ENCODE data around the gene DMRTC2. TPM values are rescaled to one million over a fixed set of nuclear protein-coding genes. Genes with fewer than 3 reads are reported as not detected.

The DMRTC2 gene
- total RNA-seq, 1 donor from 2014 or later, result not detected

DNA sequence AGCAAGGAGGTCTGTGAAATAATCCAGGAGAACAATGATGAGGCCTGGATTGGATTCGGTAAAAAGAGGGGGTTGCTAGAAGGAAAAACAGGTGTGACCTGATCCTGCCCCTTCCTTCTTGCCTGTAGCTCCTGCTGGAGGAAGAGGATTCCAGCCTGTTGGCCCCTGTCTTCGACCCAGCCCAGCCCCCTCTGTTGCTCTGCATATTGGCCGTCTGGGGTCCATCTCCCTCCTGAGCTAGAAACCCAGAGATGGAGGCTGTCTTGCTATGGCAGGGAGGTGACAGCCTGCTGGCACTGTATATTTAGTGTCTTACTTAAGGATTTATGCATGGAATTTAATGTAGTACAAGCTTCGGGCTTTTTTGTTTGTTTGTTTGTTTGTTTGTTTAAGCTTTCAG is 6.6 kb downstream of the DMRTC2 start:
- TF ChIP-seq, protein P1, sequence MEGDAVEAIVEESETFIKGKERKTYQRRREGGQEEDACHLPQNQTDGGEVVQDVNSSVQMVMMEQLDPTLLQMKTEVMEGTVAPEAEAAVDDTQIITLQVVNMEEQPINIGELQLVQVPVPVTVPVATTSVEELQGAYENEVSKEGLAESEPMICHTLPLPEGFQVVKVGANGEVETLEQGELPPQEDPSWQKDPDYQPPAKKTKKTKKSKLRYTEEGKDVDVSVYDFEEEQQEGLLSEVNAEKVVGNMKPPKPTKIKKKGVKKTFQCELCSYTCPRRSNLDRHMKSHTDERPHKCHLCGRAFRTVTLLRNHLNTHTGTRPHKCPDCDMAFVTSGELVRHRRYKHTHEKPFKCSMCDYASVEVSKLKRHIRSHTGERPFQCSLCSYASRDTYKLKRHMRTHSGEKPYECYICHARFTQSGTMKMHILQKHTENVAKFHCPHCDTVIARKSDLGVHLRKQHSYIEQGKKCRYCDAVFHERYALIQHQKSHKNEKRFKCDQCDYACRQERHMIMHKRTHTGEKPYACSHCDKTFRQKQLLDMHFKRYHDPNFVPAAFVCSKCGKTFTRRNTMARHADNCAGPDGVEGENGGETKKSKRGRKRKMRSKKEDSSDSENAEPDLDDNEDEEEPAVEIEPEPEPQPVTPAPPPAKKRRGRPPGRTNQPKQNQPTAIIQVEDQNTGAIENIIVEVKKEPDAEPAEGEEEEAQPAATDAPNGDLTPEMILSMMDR (IDR thresholded peaks at IDR 0.05; ENCODE audit: insufficient read depth, low read depth, low read length), result no peak
- TF ChIP-seq EZH2 (IDR thresholded peaks at IDR 0.05; ENCODE audit: insufficient read depth, low read length), result no peak
- Histone ChIP-seq H3K9me3 (ENCODE audit: insufficient read depth, low read depth, low read length) (no peaks in the 10 kb centered on the region), H3K79me2 (ENCODE audit: insufficient read depth, low read length) (no peaks in the 10 kb centered on the region), H3K27me3 (ENCODE audit: insufficient read depth, low read length) (peaks cover 34% of the 10 kb centered on the region), H3K9ac (ENCODE audit: low read length) (no peak overlapping the region), H3K27ac (ENCODE audit: low read depth, low read length) (no peak overlapping the region), H4K20me1 (ENCODE audit: insufficient read depth, low read length) (no peaks in the 10 kb centered on the region), H3K4me3 (ENCODE audit: insufficient read depth, low read depth, low read length) (no peak overlapping the region), H3K4me2 (ENCODE audit: low read length) (no peak overlapping the region), H2AFZ (ENCODE audit: low read depth, low read length) (no peak overlapping the region), H3K4me1 (ENCODE audit: insufficient read depth, low read length) (no peaks in the 10 kb centered on the region), H3K36me3 (ENCODE audit: insufficient read depth, low read length) (no peaks in the 10 kb centered on the region)
- no peak overlapping the region for H3K4me3 Mint-ChIP-seq (ENCODE audit: unreplicated experiment)
- peaks cover 45% of the 10 kb centered on the region for H3K27me3 Mint-ChIP-seq (ENCODE audit: low read depth, unreplicated experiment)
- H3K27ac Mint-ChIP-seq (ENCODE audit: unreplicated experiment), result no peak overlapping the region
- DNase-seq (ENCODE audit: low read depth), result no peak
- no peaks in the 10 kb centered on the region for H3K4me1 Mint-ChIP-seq (ENCODE audit: low read depth, unreplicated experiment)
- FAIRE-seq, result no peak
- H3K36me3 Mint-ChIP-seq (ENCODE audit: low read depth, unreplicated experiment), result no peaks in the 10 kb centered on the region
- H3K9me3 Mint-ChIP-seq (ENCODE audit: unreplicated experiment), result no peaks in the 10 kb centered on the region

DNA sequence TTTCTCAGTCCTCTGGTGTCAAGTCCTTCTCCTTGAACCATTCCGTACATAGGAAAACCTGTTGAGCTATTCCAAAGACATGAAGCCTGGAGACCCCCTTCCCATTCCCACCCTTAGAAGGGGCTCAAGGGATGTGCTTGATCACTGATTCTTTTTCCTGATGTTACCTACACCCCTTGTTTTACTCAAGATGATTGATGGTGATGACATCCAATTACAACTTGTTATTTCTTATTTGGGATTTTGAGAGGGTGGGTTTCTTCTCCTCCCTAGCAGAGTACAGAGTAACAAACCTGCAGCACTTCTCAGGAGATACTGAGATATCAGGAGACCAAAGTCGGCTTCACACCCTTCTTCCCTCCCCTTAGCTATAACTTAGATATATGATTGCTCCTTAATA is 8.5 kb downstream of the DMRTC2 start:
- H3K27ac ChIP-seq (ENCODE audit: low read depth, low read length), result no peak overlapping the region
- H3K79me2 ChIP-seq (ENCODE audit: insufficient read depth, low read length), result no peaks in the 10 kb centered on the region
- Mint-ChIP-seq H3K9me3 (ENCODE audit: unreplicated experiment) (no peaks in the 10 kb centered on the region), H3K4me3 (ENCODE audit: unreplicated experiment) (no peak overlapping the region), H3K36me3 (ENCODE audit: low read depth, unreplicated experiment) (no peaks in the 10 kb centered on the region), H3K4me1 (ENCODE audit: low read depth, unreplicated experiment) (no peaks in the 10 kb centered on the region), H3K27ac (ENCODE audit: unreplicated experiment) (no peak overlapping the region), H3K27me3 (ENCODE audit: low read depth, unreplicated experiment) (peaks cover 47% of the 10 kb centered on the region)
- no peaks in the 10 kb centered on the region for H4K20me1 ChIP-seq (ENCODE audit: insufficient read depth, low read length)
- H3K4me2 ChIP-seq (ENCODE audit: low read length), result no peak overlapping the region
- no peak overlapping the region for H2AFZ ChIP-seq (ENCODE audit: low read depth, low read length)
- H3K9me3 ChIP-seq (ENCODE audit: insufficient read depth, low read depth, low read length), result no peaks in the 10 kb centered on the region
- no peak for DNase-seq (ENCODE audit: low read depth)
- no peak for TF ChIP-seq EZH2 (IDR thresholded peaks at IDR 0.05; ENCODE audit: insufficient read depth, low read length)
- TF ChIP-seq, protein P1 (IDR thresholded peaks at IDR 0.05; ENCODE audit: insufficient read depth, low read depth, low read length), result no peak
- no peaks in the 10 kb centered on the region for H3K4me1 ChIP-seq (ENCODE audit: insufficient read depth, low read length)
- FAIRE-seq, result no peak
- H3K9ac ChIP-seq (ENCODE audit: low read length), result no peak overlapping the region
- no peaks in the 10 kb centered on the region for H3K36me3 ChIP-seq (ENCODE audit: insufficient read depth, low read length)
- peaks cover 34% of the 10 kb centered on the region for H3K27me3 ChIP-seq (ENCODE audit: insufficient read depth, low read length)
- no peak overlapping the region for H3K4me3 ChIP-seq (ENCODE audit: insufficient read depth, low read depth, low read length)

DNA sequence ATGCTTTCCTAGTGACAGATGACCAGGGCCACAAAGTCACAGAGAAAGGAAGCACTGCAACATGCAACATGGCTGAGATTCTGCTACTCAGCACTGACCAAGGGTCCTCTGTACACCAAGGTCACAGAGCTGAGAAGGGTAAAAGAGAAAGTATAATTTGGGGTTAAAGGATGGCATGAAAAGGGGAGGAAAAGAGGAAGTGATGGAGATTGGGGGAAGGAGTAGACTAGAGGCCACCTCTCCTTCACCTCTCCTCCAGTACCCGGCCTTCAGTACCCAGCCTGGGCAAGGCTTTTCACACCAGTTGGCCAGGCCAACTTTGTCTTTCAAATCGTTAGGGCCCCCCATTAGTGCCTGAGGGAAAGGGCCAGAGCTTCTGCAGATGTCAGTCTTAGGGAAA is 8.9 kb downstream of the DMRTC2 start:
- no peak for FAIRE-seq
- Mint-ChIP-seq H3K36me3 (ENCODE audit: low read depth, unreplicated experiment) (no peaks in the 10 kb centered on the region), H3K27ac (ENCODE audit: unreplicated experiment) (no peak overlapping the region), H3K4me3 (ENCODE audit: unreplicated experiment) (no peak overlapping the region), H3K27me3 (ENCODE audit: low read depth, unreplicated experiment) (peaks cover 44% of the 10 kb centered on the region), H3K9me3 (ENCODE audit: unreplicated experiment) (no peaks in the 10 kb centered on the region), H3K4me1 (ENCODE audit: low read depth, unreplicated experiment) (no peaks in the 10 kb centered on the region)
- Histone ChIP-seq H3K27me3 (ENCODE audit: insufficient read depth, low read length) (peaks cover 34% of the 10 kb centered on the region), H3K79me2 (ENCODE audit: insufficient read depth, low read length) (no peaks in the 10 kb centered on the region), H3K4me1 (ENCODE audit: insufficient read depth, low read length) (no peaks in the 10 kb centered on the region), H3K9me3 (ENCODE audit: insufficient read depth, low read depth, low read length) (no peaks in the 10 kb centered on the region), H2AFZ (ENCODE audit: low read depth, low read length) (no peak overlapping the region), H3K36me3 (ENCODE audit: insufficient read depth, low read length) (no peaks in the 10 kb centered on the region), H3K4me2 (ENCODE audit: low read length) (no peak overlapping the region), H4K20me1 (ENCODE audit: insufficient read depth, low read length) (no peaks in the 10 kb centered on the region), H3K4me3 (ENCODE audit: insufficient read depth, low read depth, low read length) (no peak overlapping the region), H3K27ac (ENCODE audit: low read depth, low read length) (no peak overlapping the region), H3K9ac (ENCODE audit: low read length) (no peak overlapping the region)
- DNase-seq (ENCODE audit: low read depth), result no peak
- no peak for TF ChIP-seq EZH2 (IDR thresholded peaks at IDR 0.05; ENCODE audit: insufficient read depth, low read length)
- TF ChIP-seq, protein P1 (IDR thresholded peaks at IDR 0.05; ENCODE audit: insufficient read depth, low read depth, low read length), result no peak
